GM21529 (cell line): ENCODE data around the gene SCARB2.
A peak's percentile ranks its signal among the peaks of the same experiment; 100 is the strongest.

Experiments
- ATAC-seq: cut with Tn5 transposase; IDR thresholded peaks from one replicate; pipeline ENCODE4 v1.9.1; 2021; ENCODE audit not compliant: unreplicated experiment

SCARB2 gene

DNA sequence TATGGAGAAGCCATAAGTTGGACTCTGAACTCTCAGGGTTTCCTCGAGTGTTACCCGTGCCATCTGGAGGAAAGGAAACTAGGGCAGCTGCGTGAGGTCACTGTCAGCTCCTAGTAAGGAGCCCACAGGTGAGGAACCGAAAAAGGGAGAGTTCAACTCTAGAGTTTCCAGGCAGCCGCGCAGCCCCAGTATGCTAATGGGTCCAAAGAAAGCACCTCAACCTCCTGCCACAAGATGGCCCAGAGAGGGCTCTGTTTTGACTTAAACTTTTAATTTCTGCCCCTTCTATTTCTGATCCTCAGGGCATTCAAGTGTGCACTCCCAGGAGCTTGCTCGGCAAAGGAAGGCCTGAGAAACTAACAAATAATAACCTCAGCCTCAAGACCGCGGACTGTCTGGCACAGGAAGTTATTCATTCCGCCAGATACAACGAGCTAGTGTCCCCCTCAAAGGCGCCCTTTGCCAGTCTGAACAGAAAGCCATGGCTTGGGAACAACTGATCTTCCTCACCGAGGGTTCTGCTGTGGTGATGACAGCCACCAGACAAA lies 13.9 kb downstream of the SCARB2 start:
- ATAC-seq, result peak; percentile 85

DNA sequence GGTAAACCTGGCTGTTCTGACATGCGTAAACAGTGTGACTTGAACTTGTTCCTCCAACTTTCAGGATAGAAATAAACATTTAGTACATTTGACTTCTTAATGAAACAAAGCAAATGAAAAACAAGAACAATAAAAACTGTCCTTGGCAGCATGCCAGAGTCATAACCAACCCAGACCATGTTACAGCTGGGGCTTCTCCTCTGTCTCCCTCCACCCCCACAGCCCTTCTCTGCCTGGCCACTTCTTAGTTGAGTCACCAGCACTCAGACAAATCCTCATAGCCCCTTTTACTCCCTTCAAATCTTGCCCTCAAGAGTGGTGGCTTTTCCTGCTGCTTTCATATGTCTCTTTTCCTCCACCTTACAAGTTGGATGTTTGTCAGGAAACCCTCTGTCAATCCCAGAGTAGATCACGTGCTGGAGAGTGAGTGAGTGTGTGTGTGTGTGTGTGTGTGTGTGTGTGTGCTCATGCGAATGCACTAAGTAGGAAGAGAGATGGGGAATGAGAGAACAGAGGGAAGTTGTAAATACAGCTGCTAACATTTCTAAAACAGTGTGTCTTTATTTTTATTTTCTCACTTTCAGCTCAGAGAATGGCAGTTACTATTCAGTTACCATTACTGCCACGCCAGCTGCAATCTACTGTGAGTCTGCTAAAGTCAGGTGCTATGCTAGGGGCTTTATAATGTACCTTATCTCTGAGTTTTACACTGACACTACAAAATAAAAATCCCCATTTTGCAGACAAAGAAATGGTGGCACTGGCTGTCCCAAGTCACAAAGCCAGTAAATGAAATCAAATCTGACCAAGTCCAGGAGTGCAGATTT lies 15.0 kb downstream of the SCARB2 start:
- ATAC-seq, result peak; percentile 50

GRCh38 chr4:76197971-76198410 lies 15.6 kb downstream of the SCARB2 start:
- no peak for ATAC-seq

GRCh38 chr4:76197031-76197743 lies 16.4 kb downstream of the SCARB2 start:
- no peak for ATAC-seq

GRCh38 chr4:76196376-76196775 lies 17.2 kb downstream of the SCARB2 start:
- no peak for ATAC-seq

DNA sequence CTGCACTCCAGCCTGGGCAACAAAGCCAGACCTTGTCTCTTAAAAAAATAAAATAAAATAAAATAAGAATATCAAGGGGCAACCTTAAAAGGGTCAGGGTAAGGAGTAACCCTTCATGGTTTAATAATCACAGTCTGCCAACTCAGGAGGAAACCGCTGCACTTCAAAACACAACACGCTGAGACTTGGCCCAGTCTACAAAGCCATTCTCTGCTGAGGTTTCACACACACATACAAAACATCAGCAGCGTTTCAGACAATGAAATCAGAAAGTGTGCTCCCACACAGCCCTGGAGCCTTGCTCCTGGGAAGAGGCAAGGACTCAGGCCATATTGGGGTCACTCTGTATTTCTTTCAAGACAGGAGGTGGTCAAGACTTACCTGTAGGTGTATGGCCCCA lies 18.3 kb downstream of the SCARB2 start:
- ATAC-seq, result no peak

DNA sequence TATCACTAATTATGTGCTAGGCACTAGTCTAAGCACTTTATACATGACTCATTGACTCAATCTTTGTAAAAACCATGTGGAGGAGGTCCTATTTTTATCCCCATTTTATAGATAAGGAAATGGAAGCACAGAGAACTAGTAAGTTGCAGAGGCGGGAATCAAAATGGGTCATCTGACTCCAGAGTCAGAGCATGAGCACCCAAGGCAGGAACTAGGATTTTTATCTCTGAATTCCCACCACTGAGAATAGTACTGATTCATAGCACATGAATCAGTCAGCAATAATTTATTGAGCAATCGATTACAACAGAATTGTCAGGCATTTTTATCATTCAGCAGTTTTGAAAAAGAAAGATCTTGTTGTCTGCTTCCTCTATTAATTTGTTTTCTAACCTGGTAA lies 19.3 kb downstream of the SCARB2 start:
- no peak for ATAC-seq

DNA sequence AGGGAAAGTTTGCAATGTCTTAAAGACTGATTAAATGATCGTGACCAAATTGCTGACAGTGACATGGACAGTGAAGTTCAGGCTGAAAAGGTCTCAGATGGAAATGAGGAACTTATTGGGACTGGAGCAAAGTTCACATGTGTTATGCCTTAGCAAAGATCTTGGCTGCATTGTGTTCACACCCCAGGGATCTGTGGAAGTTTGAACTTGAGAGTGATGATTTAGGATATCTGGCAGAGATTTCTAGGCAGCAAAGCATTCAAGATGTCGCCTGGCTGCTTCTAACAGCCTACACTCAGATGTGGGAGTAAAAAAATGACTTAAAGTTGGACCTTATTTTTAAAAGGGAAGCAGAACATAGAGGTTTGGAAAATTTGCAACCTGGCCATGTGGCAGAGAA lies 21.4 kb downstream of the SCARB2 start:
- ATAC-seq, result no peak

- no peak for ATAC-seq
Measured at GRCh38 chr4:76188557-76188956, 25.1 kb downstream of the SCARB2 start.

DNA sequence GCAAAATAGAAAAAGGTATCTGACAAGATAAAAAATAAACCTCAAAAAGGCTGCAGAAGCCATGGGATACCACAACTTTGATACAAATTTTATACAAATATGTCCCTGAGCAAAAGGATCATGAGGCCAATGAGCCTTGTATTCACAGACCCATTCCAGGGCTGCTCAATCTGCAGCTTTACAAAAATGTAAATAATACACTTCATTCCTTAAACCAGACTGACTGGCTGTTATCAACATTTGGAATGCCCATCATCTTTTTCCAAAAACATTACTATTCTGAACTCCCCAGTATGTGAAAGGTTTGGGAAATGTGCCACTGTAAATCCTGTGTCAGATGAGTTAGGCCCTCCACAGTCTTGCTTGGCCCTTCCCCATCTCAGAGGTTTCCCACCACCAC lies 25.5 kb downstream of the SCARB2 start:
- ATAC-seq, result no peak

- ATAC-seq, result no peak
Measured at GRCh38 chr4:76187152-76187551, 26.5 kb downstream of the SCARB2 start.

- ATAC-seq, result no peak
Measured at GRCh38 chr4:76182463-76182862, 31.2 kb downstream of the SCARB2 start.

DNA sequence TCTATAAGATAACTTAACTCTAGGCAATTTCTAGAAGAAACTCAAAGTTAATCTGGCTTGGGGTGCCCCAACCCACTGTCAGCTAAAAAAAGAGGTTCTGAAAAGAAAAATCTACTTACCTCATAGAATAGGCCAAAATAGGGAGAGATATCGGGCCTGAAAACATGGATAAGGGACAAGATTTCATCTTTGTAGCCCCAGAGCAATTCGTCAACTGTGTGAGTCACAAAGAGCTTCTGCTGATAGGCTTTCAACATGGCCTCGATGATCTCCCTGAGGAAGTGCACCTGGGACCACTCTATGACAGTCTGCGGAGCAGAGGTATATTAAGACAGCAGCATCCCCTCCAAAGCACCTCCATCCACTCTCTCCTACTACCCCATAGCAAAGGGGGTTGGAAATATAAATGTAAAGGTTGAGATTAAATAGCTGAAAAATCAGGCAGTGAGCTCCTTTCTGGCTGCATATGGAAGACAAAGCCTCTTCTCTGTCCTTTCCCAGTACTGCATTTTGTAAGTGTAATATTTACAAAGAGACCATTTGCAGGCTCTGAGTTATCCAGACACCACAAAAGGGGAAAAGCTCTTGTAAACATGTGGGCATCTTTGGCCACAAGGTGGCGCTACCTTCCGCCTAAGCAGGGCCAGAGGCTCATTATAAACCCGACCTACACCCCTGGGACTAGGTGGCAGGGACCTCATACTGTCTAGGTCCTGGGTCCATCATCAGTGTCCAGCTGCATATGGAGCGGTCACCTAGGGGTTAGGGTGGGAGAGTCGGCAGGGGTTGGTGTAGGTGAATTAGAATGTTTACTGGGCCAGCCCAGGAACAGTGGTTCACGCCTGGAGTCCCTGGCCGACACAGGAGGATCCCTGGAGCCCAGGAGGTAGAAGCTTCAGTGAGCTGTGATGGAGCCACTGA lies 34.0 kb downstream of the SCARB2 start:
- ATAC-seq, result peak; percentile 93

DNA sequence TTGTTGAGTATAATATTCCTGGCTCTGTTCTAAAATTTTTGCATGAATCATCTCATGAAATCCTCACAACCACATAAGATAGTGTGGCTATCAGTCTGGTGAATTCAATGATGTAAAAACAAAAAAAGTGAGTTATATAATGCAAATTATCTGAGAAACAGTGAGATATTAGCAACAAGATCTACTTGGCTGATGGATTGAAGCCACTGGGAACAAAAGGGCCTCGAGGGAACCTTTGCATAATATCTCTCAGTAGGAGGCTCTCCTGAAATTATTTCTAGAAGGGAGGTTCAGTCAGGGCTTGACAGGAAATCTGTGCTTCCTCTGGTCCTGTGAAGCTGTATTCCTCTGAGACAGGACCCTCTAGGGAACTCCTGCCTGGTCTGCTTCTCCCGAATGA lies 35.3 kb downstream of the SCARB2 start:
- no peak for ATAC-seq

GRCh38 chr4:76177709-76178108 lies 35.9 kb downstream of the SCARB2 start:
- ATAC-seq, result no peak

DNA sequence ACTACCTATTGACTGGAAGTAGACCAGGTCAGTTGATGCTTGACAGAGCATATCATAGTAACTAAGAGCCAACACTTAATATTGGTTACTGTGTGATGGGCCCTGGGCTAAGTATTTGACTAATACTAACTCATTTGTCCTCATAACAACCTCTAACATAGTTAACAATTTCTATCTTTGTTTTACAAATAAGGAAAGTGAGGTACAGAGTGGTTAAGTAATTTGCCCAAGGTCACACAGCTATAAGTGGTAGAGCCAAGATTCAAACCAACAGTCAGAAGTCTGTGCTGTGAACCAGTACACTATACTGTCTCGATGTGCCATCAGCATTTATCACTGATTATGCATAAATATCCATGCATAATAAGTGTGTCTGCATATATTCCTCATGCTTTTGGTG lies 38.3 kb downstream of the SCARB2 start:
- ATAC-seq, result no peak

- ATAC-seq, result no peak
Measured at GRCh38 chr4:76174216-76174615, 39.4 kb downstream of the SCARB2 start.

- no peak for ATAC-seq
Measured at GRCh38 chr4:76168688-76169087, 44.9 kb downstream of the SCARB2 start.

DNA sequence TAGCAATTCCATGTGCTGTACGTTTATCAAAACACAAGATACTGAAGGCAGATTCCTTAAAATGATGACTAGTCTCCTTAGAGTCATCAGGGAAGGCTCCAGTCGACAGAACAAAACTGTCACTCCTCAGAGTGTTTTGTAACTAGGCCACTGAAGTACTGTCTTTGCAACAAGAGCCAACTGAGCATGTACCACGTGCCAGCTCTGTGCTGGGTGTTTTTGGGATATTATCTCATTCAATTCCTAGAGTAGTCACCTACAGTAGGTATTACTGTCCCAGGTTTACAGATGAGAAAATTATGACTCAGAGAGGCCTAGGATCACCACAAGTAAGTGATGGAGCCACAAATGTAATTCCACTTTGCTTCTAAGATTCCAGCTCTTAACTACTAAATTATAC lies 47.1 kb downstream of the SCARB2 start:
- no peak for ATAC-seq

DNA sequence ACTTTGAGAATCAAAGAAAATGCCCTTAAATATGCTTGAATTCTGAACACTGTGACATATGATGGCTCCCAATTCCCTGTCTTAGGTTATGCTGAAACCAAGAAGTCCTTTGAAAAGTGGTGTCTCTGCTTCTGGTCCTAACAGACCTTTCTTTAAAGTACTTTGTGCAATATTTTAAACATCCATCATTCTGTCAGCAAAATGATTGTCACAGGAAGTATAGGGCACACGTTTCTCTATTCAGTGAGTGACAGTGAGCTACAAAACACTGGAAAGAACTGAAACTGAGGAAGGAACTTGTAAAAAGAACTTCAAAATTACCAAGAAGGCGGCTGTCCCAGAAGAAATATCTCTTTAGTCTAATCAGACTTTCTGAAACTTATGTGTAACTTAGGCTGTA lies 53.3 kb downstream of the SCARB2 start:
- ATAC-seq, result no peak

GRCh38 chr4:76156635-76157034 lies 57.0 kb downstream of the SCARB2 start:
- no peak for ATAC-seq
